ENCODE results near the gene ITIH1. TPM values are rescaled to one million over a fixed set of nuclear protein-coding genes. Genes with fewer than 3 reads are reported as not detected.

Gene ITIH1
- total RNA-seq, 1 experiment from 2014 or later = not detected

GRCh38 chr3:52816654-52817053 lies 39.3 kb downstream of the ITIH1 start:
- no peak for DNase-seq (ENCODE audit: low read depth)

GRCh38 chr3:52817221-52817620 lies 39.8 kb downstream of the ITIH1 start:
- no peak for DNase-seq (ENCODE audit: low read depth)

GRCh38 chr3:52817860-52818259 lies 40.5 kb downstream of the ITIH1 start:
- no peak for DNase-seq (ENCODE audit: low read depth)

GRCh38 chr3:52819936-52820335 lies 42.5 kb downstream of the ITIH1 start:
- DNase-seq (ENCODE audit: low read depth) = no peak

GRCh38 chr3:52820736-52821135 lies 43.3 kb downstream of the ITIH1 start:
- peak; percentile 37 for DNase-seq (ENCODE audit: low read depth)

- DNase-seq (ENCODE audit: low read depth) = no peak
Measured at GRCh38 chr3:52822363-52822762, 45.0 kb downstream of the ITIH1 start.

GRCh38 chr3:52824037-52824436 lies 46.6 kb downstream of the ITIH1 start:
- no peak for DNase-seq (ENCODE audit: low read depth)

- peak; percentile 51 for DNase-seq (ENCODE audit: low read depth)
Measured at GRCh38 chr3:52827441-52827840, 50.0 kb downstream of the ITIH1 start.

- no peak for DNase-seq (ENCODE audit: low read depth)
Measured at GRCh38 chr3:52827866-52828376, 50.5 kb downstream of the ITIH1 start.

- DNase-seq (ENCODE audit: low read depth) = no peak
Measured at GRCh38 chr3:52829482-52829881, 52.1 kb downstream of the ITIH1 start.

- DNase-seq (ENCODE audit: low read depth) = no peak
Measured at GRCh38 chr3:52829906-52830463, 52.6 kb downstream of the ITIH1 start.

GRCh38 chr3:52830535-52831258 lies 53.3 kb downstream of the ITIH1 start, which contains the start of gene ITIH4:
Gene ITIH4 (minus strand): TSS chr3:52830672. CDS start chr3:52830642, 30 bp downstream.
- DNase-seq (ENCODE audit: low read depth) = peak; percentile 30

- DNase-seq (ENCODE audit: low read depth) = peak; percentile 86
Measured at GRCh38 chr3:52831500-52832301, 54.3 kb downstream of the ITIH1 start.

- DNase-seq (ENCODE audit: low read depth) = no peak
Measured at GRCh38 chr3:52833202-52833601, 55.8 kb downstream of the ITIH1 start.

GRCh38 chr3:52834871-52835501 lies 57.6 kb downstream of the ITIH1 start, which contains the start of gene MUSTN1:
Gene MUSTN1 (minus strand): TSS chr3:52835019. CDS start chr3:52834948, 71 bp downstream.
- DNase-seq (ENCODE audit: low read depth) = no peak

- DNase-seq (ENCODE audit: low read depth) = no peak
Measured at GRCh38 chr3:52835766-52836470, 58.5 kb downstream of the ITIH1 start.

GRCh38 chr3:52836471-52836845 lies 59.1 kb downstream of the ITIH1 start:
- no peak for DNase-seq (ENCODE audit: low read depth)

GRCh38 chr3:52836986-52837385 lies 59.6 kb downstream of the ITIH1 start:
- DNase-seq (ENCODE audit: low read depth) = no peak

- no peak for DNase-seq (ENCODE audit: low read depth)
Measured at GRCh38 chr3:52838561-52839267, 61.3 kb downstream of the ITIH1 start.

GRCh38 chr3:52839268-52839575 lies 61.8 kb downstream of the ITIH1 start:
- DNase-seq (ENCODE audit: low read depth) = no peak

Data from Daoy (cell line).